Measurements from ENCODE around the gene SELPLG. TPM values are rescaled to one million over a fixed set of nuclear protein-coding genes. Genes with fewer than 3 reads are reported as not detected.

The SELPLG gene
- total RNA-seq, 1 experiment from 2014 or later, result 0.23 TPM

Other genes with a start within 250 kb of the SELPLG start
- 4.2 and 5.1 TPM in 2 replicates for gene FICD, start 118.6 kb downstream of the SELPLG start, total RNA-seq (2014; rRNA removed; shearing (Covaris generic))
- gene SART3, start 72.7 kb downstream of the SELPLG start, total RNA-seq (2014; rRNA removed; shearing (Covaris generic)), result 66.8 and 75.9 TPM in 2 replicates
- 127 and 187 TPM in 2 replicates for gene ISCU, start 71.3 kb downstream of the SELPLG start, total RNA-seq (2014; rRNA removed; shearing (Covaris generic))
- gene TMEM119, start 35.8 kb downstream of the SELPLG start, total RNA-seq (2014; rRNA removed; shearing (Covaris generic)), result 0.57 and 1.1 TPM in 2 replicates
- gene CORO1C, start 97.6 kb upstream of the SELPLG start, total RNA-seq (2014; rRNA removed; shearing (Covaris generic)), result 65.4 and 136 TPM in 2 replicates
- 3.9 and 5.7 TPM in 2 replicates for gene SSH1, start 223.7 kb upstream of the SELPLG start, total RNA-seq (2014; rRNA removed; shearing (Covaris generic))
- not detected in 2 replicates for gene DAO, start 246.2 kb upstream of the SELPLG start, total RNA-seq (2014; rRNA removed; shearing (Covaris generic))

Measured in Daoy (cell line).